NCI-H2227 (cell line): ENCODE results near the gene SOBP.
"Not testable (repeated sequence)": the region's sequence is repeated elsewhere in the genome, so short reads cannot be mapped to it uniquely, and the experiment has no call there.

Source experiments
- DNase-seq: peaks from one replicate; lab custom pipeline; 2025; ENCODE audit not compliant: unreplicated experiment; lab: John Stamatoyannopoulos, UW

SOBP gene

DNA sequence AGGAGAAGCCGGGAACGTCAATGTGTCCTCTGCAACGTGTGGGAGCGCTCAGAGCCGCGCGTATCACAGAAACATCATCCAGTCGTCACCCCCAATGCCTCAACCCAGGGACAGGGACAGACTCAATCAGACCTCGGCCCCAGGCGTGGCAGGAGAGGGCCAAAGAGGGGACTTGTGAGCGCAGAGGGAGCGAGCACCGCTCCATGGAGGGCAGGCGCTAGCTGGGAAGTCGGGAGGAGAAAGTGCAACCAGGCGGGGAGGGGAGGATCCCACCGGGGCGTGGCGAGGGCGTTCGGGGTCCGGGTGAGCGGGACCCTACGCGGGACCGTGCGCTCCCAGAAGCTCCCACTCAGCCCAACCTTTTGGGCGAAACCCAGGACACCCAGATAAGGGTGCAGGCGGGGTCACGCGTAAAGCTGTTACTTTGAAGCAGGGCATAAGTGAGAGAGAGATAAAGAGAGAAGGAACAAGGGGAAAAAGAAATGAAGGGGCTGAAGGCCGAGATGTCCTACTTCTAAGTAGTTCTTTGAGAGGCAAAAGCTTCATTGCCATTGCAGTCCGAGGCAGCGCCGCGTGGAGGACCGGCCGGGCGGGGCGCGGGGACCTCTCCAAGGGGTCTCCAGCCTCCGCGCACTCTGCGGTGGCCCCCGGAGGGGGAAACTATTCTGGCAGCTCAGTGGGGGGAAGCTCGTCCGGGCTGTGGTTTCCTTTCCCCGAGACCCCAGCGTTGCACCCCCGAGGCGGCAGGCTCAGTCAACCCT lies 862 bp upstream of the SOBP start:
- DNase-seq = peak; percentile 34

DNA sequence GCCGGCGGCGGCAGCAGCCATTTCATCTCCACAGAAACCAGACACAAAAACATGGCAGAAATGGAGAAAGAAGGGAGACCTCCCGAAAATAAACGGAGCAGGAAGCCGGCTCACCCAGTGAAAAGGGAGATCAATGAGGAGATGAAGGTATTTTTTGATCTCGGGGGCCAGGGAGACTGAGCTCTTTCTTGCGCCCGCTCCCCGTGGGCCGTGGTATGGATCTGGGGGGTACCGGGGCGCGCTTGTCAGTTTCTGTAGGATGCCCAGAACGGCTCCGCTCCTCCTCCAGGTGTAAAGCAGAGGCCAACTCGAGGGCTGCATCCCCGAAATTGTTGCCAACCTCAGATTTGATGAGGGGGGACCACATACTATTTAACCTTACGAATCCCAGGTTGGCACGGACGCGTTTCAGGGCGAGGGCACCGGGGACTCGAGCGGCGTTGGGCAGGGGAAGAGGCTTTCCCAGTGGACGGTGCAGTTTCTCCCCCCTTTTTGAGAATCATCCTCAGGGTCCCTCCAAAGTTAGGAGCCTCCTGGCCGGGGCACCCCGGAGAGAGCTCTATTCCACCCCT lies 735 bp downstream of the SOBP start:
- no peak for DNase-seq

DNA sequence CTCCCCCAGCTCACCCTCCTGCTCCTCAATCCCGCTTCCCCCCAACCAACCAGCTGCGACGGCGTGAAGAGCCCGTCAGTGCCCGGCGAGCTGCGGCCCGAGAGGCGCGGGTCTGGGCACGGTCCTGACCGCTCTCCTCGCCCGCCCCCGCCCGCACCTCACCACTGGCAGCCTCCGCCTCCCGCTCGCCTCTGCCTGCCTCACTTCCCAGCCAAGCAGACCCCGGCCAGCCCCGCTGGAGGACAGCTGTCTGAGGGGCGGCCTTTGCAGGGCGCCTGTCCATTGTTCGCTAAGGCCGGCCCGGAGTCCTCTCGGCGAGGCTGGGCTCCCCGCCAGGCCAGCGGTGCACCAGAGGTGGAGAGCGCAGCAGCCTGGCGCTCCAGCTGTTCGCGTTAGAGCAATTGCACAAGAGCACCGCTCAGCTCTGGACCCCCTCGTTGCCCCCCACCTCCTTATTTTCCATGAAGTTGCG lies 1.3 kb downstream of the SOBP start:
- peak; percentile 39 for DNase-seq

DNA sequence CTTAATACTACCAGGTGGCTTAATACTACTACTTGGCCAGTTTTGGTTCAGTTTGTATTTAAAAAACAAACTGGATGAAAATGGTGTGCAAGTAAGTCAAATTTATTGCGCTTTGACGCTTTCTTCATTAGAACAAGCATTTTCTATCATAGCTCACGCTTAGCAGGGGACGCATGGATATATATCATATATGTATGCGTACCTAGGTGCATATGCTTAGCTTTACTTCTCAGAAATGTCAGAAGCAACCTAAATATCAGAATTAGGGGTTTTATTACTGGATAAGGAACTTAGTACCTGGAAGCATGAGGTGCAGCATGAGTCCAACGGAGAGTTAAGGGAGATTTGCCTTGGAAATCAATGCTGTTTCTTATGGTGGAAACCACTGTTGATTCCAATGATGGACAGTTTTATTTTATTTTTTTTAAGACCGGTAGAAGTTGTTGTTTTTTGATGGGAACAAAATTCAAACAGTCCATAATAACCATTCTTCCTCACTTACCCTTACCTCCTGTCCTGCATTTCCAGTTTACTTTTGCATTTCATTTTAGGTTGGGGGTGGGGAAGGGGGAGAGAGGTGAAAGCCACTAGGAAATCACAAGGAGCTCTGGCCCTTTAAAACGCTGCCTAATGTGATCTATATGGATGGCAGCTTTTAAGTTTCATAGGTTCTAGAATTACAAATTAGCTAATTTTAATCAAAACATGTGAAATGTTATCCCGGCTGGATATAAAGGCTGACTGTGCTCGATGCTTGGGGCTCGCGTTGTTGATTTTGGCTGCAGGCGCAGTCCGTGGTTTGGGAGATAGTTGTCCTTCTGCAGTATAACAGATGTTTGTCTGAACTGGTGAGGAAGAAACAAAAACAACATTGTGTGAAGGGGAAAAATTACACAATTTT lies 2.1 kb downstream of the SOBP start:
- DNase-seq = no peak

GRCh38 chr6:107493158-107494057 lies 3.5 kb downstream of the SOBP start:
- no peak for DNase-seq

GRCh38 chr6:107495196-107495643 lies 5.3 kb downstream of the SOBP start:
- no peak for DNase-seq

DNA sequence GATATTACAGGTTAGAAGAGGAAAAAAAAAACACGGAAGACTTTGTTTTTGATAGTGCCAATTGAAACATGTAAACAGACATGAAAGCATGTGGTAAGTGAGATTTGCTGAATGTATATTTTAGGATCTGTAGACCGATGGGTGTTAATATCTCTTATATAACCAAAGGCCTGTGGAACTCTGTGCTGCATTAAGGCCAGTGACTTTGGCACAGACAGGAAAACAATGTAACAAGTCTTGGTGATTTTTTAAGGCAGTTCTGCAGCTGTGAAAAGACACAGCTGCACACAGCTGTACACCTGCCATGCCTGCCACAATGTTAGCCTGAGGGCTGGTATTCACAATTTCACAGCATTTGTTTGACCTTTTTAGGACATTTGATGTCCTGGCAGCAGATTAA lies 6.1 kb downstream of the SOBP start:
- DNase-seq = no peak

- no peak for DNase-seq
Measured at GRCh38 chr6:107496892-107497684, 7.2 kb downstream of the SOBP start.

GRCh38 chr6:107504270-107505026 lies 14.5 kb downstream of the SOBP start:
- no peak for DNase-seq

DNA sequence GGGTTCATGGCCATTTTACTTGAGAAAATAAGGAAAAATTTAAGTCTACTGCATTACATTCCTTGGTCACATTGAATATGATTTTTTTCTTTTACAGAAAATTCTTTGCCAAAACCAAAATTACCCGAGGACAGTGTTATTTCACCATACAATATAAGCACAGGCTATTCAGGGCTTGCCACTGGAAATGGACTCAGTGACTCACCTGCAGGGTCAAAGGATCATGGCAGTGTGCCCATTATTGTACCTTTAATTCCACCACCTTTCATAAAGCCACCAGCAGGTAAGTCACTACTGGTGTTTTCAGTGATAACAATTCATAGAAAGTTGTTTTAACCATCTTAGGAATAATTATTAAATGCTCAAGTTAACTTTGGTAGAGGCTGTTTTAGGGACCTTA lies 16.2 kb downstream of the SOBP start:
- DNase-seq = no peak

- no peak for DNase-seq
Measured at GRCh38 chr6:107509506-107509905, 19.6 kb downstream of the SOBP start.

DNA sequence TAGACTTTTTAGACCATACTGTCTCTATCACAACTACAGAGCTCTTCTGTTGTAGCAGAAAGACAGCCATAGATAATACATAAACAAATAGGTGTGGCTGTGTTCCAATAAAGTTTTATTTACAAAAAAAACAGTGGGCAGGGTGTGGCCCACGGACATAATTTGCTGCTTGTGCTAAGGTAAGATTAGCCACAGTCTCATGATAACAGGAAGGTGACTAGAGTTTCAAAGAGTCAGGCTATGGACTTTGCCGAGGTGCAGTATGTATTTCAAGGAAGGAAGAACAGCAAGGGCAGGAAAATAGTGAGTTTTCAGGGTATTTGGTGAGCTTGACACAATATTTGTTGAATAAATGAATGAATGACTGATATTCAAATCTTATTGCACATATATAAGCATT lies 20.2 kb downstream of the SOBP start:
- no peak for DNase-seq

DNA sequence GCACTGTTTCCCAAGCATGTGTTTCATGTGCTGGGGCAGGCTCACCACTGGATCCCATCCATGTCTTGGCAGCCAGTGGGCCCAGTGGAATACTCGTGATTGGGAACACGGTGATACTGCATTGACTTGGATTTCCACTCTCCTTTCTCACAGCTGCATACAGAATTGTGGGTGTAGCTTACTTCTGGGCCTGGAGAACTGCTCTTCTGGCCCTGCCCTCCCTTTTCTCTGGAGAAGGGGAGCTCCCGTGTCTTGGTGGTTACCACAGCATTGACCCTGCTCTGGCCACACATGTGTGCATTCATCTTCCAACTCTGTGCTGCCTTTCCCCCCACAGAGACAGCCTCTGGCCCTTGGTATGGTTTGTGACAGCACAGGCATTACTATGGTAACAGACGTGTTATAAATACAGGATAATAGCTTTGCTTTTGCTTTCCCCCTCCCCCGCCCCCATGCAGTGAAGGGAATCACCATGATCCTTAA lies 21.6 kb downstream of the SOBP start:
- DNase-seq = peak; percentile 55

DNA sequence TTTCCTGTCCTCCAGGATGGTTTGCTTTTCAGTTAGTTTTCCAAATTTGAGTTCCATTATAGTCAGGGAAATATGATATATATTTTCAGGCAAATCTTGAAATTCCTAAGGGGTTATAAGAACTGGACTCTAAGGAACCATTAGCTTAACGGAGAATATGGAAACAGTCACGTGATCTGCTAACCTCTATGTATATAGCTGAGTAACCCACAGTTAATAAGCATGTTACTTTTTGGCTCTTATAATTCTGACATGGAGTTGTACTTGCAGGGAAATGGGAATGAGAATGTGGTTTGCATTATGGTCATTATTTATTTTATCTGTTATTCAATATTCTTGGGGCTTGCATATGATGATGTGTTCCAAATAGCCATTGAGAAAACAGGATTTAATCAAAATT lies 23.3 kb downstream of the SOBP start:
- DNase-seq = no peak

GRCh38 chr6:107515955-107516354 lies 26.0 kb downstream of the SOBP start:
- no peak for DNase-seq

DNA sequence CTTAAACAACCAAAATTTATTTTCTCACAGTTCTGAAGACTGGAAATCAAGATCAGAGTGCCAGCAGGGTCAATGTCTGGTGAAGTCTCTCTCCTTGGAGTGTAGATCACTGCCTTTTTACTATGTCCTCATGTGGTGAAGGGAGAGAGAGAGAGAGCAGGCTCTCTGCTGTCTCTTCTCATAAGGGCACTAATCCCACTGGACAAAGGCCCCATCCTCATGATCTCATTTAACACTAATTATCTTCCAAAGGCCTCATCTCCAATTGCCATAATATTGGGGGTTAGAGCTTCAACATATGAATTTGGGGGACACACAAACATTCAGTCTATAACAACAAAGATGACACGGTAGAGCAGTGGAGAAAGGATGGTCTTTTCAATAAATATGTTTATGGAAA lies 27.4 kb downstream of the SOBP start:
- no peak for DNase-seq

DNA sequence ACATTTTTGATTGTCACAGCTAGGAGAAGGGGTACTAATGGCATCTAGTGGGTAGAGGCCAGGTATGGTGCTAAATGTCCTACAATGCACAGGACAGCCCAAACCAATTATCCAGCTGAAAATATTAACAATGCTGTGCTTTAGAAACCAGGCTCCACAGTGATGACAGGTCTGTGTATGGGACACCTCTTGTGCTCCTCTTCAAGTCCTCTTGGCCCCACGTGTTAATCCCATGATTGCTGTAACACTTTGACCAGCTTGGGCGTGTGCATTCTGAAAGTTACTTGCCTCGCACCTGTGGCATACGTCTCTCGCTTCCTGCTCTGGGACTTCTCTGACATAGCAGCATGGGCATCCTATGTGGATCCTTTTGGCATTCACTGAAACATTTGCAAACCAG lies 29.3 kb downstream of the SOBP start:
- not testable (repeated sequence) for DNase-seq

- not testable (repeated sequence) for DNase-seq
Measured at GRCh38 chr6:107520706-107521105, 30.8 kb downstream of the SOBP start.
